Epithelial cell of proximal tubule (primary cell): ENCODE data around the gene C22orf39. TPM values are rescaled to one million over a fixed set of nuclear protein-coding genes. Genes with fewer than 3 reads are reported as not detected.

ENCODE experiments used
- DNase-seq: peaks from one replicate; pipeline ENCODE4 v3.0.0-alpha.2; 2011; ENCODE audit warnings: low read depth
- H3K4me3 ChIP-seq: 2 replicates; pipeline ENCODE4 v1.5.1; 2011; ENCODE audit warnings: low read depth, mild to moderate bottlenecking, low read length
- total RNA-seq: library from RNA; depleted of rRNA; stranded (reverse); fragments of >200 nt; gene quantifications from 2 replicates; pipeline ENCODE4 v1.2.3, GENCODE V29; 2015
- TF ChIP-seq, protein P1 (sequence below): conservative IDR thresholded peaks from 2 replicates; pipeline ENCODE4 v1.5.1; 2012; ENCODE audit warnings: low read depth, mild to moderate bottlenecking, low read length

Gene C22orf39
- total RNA-seq, 1 donor from 2014 or later, result 40.3 TPM

GRCh38 chr22:19424186-19424500, 23.4 kb downstream of the C22orf39 start:
- no peak overlapping the region for H3K4me3 ChIP-seq
- TF ChIP-seq, protein P1, sequence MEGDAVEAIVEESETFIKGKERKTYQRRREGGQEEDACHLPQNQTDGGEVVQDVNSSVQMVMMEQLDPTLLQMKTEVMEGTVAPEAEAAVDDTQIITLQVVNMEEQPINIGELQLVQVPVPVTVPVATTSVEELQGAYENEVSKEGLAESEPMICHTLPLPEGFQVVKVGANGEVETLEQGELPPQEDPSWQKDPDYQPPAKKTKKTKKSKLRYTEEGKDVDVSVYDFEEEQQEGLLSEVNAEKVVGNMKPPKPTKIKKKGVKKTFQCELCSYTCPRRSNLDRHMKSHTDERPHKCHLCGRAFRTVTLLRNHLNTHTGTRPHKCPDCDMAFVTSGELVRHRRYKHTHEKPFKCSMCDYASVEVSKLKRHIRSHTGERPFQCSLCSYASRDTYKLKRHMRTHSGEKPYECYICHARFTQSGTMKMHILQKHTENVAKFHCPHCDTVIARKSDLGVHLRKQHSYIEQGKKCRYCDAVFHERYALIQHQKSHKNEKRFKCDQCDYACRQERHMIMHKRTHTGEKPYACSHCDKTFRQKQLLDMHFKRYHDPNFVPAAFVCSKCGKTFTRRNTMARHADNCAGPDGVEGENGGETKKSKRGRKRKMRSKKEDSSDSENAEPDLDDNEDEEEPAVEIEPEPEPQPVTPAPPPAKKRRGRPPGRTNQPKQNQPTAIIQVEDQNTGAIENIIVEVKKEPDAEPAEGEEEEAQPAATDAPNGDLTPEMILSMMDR, result no peak
- no peak for DNase-seq

DNA sequence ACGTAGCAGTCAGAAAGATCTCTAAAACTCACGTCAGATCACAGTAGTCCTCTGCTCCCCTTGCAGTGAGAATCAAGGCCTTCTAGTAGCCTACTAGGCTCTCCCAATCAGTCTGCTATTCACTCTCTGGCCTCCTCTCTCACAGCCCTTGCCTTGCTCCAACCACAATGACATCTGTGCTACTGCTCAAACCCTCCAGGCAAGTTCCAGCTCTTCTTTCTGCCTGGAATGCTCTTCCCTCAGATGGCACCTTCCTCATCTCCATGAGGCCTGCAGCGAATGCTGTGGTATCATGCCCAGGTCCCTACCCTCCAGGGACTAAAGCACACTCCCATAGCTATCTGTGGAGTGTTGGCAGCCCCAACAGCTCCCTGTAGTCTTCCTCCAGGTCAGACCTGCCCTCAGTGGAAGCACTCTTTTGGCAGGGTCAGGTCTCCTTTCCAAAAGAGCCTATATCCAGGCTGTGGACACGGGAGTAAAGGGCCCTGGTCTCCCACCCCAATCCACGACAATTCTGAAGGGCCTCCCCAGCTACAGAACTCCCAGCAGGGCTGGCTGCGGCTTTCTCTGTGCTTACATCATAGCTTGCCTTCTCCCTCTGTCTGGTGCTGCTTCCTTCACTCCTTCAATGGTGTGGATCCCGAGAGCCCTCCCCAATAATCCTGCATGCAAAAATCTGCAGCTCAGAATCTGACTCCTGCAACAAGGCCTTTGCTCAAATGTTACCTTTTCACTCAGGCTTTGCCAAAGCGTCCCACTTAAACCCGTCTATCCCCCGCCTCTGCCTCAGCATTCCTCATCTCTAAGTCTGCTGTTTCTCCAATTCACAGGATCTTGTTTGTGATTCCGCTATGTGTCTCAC, 24.8 kb downstream of the C22orf39 start:
- no peak for DNase-seq
- H3K4me3 ChIP-seq, result no peak overlapping the region
- TF ChIP-seq, protein P1, result no peak

DNA sequence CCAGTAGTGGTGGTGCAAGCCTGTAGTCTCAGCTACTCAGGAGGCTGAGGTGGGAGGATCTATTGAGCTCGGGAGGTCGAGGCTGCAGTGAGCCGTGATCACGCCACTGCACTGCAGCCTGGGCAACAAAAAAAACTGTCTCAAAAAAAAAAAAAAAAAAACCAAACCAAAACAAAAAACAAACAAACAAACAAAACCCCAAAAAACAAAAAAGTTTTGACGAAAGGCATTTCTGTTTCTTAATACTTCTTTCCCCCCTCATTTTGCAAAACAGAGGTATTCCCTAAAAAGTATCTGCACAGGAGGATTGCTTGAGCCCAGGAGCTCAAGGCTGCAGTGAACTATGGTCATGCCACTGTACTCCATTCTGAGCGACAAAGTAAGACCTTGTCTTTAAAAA, 27.2 kb downstream of the C22orf39 start:
- TF ChIP-seq, protein P1, result no peak

DNA sequence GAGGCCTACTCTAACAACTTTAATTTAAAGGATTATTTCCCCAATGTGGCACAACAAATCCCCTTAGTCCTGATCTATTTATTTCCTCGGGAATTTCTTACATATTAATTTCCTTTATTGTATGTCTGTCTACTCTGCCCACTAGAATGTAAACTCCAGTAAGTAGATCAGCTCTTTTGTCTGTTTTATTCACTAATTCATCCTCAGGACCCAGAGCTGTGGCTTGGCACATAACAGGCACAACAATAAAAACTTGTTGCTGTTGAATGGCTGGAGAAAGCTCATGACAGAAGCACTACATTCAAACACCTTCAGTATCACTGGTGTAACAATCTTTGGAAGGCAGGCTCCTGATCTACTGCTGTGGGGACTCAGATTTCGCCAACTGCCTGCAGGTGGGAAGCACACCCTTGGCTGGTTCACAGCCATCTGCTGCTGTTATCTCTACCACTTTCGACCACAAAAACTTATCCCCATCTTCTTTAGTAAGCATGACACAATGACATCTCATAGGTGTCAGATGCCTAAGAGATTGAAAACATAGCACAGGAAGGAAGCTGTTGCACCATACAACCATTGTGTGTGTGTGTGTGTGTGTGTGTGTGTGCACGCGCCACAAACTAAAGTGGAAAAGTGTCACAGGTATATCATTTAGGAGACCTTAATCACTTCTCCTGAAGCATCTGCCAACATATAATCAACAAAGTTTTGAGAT, 27.9 kb downstream of the C22orf39 start:
- TF ChIP-seq, protein P1, result no peak
- DNase-seq, result no peak
- no peak overlapping the region for H3K4me3 ChIP-seq

More for the DNA sequence above, 27.2 kb downstream of the C22orf39 start:
- DNase-seq, result no peak
- no peak overlapping the region for H3K4me3 ChIP-seq

GRCh38 chr22:19419086-19419463, 28.4 kb downstream of the C22orf39 start:
- no peak overlapping the region for H3K4me3 ChIP-seq
- no peak for DNase-seq
- TF ChIP-seq, protein P1, result no peak

DNA sequence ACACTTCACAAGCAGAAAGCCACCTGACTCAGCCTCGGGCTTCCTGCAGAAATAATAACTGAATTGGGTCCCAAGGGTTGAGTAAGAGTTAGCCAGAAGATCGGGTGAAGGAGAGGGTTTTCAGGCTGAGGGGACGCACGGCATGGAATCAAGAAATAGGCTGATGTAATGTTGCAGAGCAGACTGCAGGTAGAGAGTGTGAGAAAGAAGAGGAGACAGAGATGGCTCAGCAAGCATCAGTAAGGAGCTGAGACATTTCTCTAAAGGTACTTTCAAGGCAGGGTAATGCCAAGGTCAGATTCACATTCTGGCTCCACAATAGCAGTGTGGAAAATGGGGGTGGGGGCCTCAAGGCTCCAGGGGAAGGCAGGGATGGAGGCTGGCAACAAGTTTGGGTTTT, 34.6 kb downstream of the C22orf39 start:
- TF ChIP-seq, protein P1, result no peak
- DNase-seq, result no peak
- H3K4me3 ChIP-seq, result no peak overlapping the region
